Natural killer cell (primary cell): ENCODE measurements around the gene STK32C. TPM values are rescaled to one million over a fixed set of nuclear protein-coding genes. Genes with fewer than 3 reads are reported as not detected.

ENCODE experiments used
- ATAC-seq, 3 donors: fragments of 150-1000 bp in 2 of 3; fragments of 200-7000 bp in 1 of 3; cut with Tn5 transposase; 1 replicate in 1 of 3; 2 replicates in 2 of 3; pipeline ENCODE4 v1.10.0; 2021; ENCODE audit warnings: mild to moderate bottlenecking in 2 of 3, moderate library complexity in 2 of 3
- DNase-seq, 2 donors: peaks; one replicate each; pipeline versions ENCODE4 v3.0.0 to v3.0.0-alpha.2; 2013 to 2021; ENCODE audit warnings: mixed read lengths in 1 of 2
- H3K27ac ChIP-seq: one replicate; pipeline ENCODE4 v1.5.1; 2013; ENCODE audit warnings: mild to moderate bottlenecking, low read length
- H3K27me3 ChIP-seq: one replicate; pipeline ENCODE4 v1.6.1; 2013; ENCODE audit warnings: low read length; ENCODE audit not compliant: control insufficient read depth, insufficient read depth
- H3K36me3 ChIP-seq: one replicate; pipeline ENCODE4 v1.6.1; 2013; ENCODE audit warnings: low read length; ENCODE audit not compliant: control insufficient read depth, insufficient read depth
- H3K4me1 ChIP-seq: one replicate; pipeline ENCODE4 v1.6.1; 2013; ENCODE audit warnings: low read length; ENCODE audit not compliant: control insufficient read depth, insufficient read depth
- H3K4me3 ChIP-seq: one replicate; pipeline ENCODE4 v1.5.1; 2013; ENCODE audit warnings: low read length
- H3K9me3 ChIP-seq: one replicate; pipeline ENCODE4 v1.6.1; 2013; ENCODE audit warnings: low read length; ENCODE audit not compliant: control insufficient read depth, insufficient read depth
- H3K27ac Mint-ChIP-seq, 2 donors: one replicate each; pipeline ENCODE4 v1.8.0; 2022; ENCODE audit warnings: mild to moderate bottlenecking in 2 of 2, mixed read lengths in 2 of 2, moderate library complexity in 1 of 2
- H3K27me3 Mint-ChIP-seq, 2 donors: one replicate each; pipeline ENCODE4 v1.8.0; 2022; ENCODE audit warnings: low read depth in 2 of 2, mixed read lengths in 2 of 2
- H3K36me3 Mint-ChIP-seq: one replicate; pipeline ENCODE4 v1.8.0; 2022; ENCODE audit warnings: mixed read lengths
- H3K4me1 Mint-ChIP-seq, 2 donors: one replicate each; pipeline ENCODE4 v1.8.0; 2022; ENCODE audit warnings: mixed read lengths in 2 of 2
- H3K4me3 Mint-ChIP-seq: one replicate; pipeline ENCODE4 v1.8.0; 2022; ENCODE audit warnings: mild to moderate bottlenecking, moderate library complexity, mixed read lengths
- H3K9me3 Mint-ChIP-seq, 2 donors: one replicate each; pipeline ENCODE4 v1.8.0; 2022; ENCODE audit warnings: mixed read lengths in 2 of 2
- WGBS: methylation state at CpG from one replicate; pipeline ENCODE4 v1.1.7; 2013; ENCODE audit warnings: missing lambda C conversion rate; ENCODE audit not compliant: insufficient coverage; 5-methylcytosine and 5-hydroxymethylcytosine counted together
- intact Hi-C: fragments of 100-400 bp; cut with micrococcal nuclease; formaldehyde crosslinking; loops from one replicate; pipeline ENCODE4 v1.14.2; 2022
- total RNA-seq, 4 donors: library from RNA; stranded (reverse); fragments of 120-200 nt in 1 of 4; gene quantifications; one replicate each; pipeline versions ENCODE4 v1.2.3 to v1.2.4, GENCODE V29; 2013 to 2022
- TF ChIP-seq, protein P1 (sequence below): fragments of 200-600 bp; IDR thresholded peaks from one replicate; pipeline ENCODE4 v1.8.0; 2022; ENCODE audit warnings: antibody characterized with exemption

Gene STK32C
- total RNA-seq, 3 donors from 2014 or later (not counting 1 experiment from before 2014, with no cell fraction given), result 12.7 to 22.1 (median 17.9) TPM

DNA sequence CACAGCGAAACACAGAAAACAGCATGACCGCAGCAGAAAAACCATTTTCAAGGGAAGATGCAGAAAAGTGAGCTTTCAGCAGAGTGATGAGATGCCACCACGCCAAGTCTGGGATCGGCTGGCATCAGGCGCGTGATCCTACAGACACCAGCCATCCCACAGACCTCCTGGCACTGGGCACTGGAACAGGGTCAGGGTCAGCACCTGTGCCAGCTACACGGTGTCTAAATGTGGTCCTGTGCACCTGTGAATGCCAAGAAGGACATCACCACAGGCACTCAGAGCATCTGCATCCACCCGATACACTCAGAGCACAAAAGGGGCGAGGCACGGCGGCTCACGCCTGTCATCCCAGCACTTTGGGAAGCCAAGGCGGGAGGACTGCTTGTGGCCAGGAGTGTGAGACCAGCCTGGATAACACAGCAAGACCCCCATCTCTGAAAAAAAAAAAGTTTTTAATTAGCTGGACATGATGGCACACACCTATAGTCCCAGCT is 31.5 kb downstream of the STK32C start:
- no peaks in the 10 kb centered on the region for H3K9me3 Mint-ChIP-seq
- H3K4me3 Mint-ChIP-seq, result no peak overlapping the region
- WGBS, result 91% methylated on average over 13 of the region's 13 CpGs

DNA sequence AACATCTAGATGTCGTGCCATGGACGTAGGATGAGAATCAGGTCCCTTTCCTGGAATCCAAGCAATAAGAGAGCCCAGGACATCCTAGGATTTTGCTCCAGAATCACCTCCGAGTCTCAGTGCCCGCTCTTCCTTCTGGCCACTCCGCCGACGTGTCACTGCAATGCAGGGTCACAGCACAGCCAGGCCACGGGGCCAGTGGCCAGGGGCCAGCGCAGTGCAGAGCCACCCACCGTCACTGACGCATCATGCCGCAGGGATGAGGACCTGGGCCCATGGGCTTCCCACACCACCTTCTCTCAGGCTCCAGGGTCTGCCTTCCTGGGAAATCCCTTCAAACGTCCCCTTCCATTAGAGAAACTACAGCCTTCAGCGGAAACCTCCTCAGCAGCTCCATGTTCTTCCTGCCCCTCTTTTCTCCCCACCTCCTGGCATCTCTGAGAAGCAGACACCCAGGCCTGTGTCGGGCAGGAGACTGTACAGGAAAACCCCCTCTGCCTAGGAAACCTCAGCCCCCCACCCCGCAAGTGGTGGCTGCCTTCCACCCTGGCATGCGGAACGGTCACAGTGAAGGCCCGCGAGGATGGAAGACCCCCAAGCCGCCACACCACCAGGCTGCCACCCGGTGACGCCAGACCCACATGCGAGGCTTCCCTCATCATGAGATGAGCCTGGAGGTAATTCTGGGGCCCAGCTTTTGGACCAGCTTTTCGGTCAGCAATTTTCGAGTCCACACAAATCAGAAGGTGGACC is 32.1 kb downstream of the STK32C start:
- ATAC-seq (no peak), DNase-seq (no peak)
- H3K4me3 ChIP-seq, result no peak overlapping the region
- H3K4me1 Mint-ChIP-seq, result peaks cover 1 to 10% of the 10 kb centered on the region in 2 donors
- TF ChIP-seq, protein P1, sequence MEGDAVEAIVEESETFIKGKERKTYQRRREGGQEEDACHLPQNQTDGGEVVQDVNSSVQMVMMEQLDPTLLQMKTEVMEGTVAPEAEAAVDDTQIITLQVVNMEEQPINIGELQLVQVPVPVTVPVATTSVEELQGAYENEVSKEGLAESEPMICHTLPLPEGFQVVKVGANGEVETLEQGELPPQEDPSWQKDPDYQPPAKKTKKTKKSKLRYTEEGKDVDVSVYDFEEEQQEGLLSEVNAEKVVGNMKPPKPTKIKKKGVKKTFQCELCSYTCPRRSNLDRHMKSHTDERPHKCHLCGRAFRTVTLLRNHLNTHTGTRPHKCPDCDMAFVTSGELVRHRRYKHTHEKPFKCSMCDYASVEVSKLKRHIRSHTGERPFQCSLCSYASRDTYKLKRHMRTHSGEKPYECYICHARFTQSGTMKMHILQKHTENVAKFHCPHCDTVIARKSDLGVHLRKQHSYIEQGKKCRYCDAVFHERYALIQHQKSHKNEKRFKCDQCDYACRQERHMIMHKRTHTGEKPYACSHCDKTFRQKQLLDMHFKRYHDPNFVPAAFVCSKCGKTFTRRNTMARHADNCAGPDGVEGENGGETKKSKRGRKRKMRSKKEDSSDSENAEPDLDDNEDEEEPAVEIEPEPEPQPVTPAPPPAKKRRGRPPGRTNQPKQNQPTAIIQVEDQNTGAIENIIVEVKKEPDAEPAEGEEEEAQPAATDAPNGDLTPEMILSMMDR, result no peak
- no peaks in the 10 kb centered on the region for H3K4me1 ChIP-seq
- H3K27ac ChIP-seq, result no peak overlapping the region
- no peaks in the 10 kb centered on the region for H3K36me3 ChIP-seq
- no peak overlapping the region for H3K4me3 Mint-ChIP-seq
- H3K9me3 Mint-ChIP-seq, result no peaks in the 10 kb centered on the region
- no peaks in the 10 kb centered on the region for H3K27me3 Mint-ChIP-seq
- H3K27ac Mint-ChIP-seq, result no peak overlapping the region
- H3K9me3 ChIP-seq, result no peaks in the 10 kb centered on the region
- WGBS, result 92% methylated on average over 26 of the region's 26 CpGs
- intact Hi-C loops, result no loop called here
- no peaks in the 10 kb centered on the region for H3K27me3 ChIP-seq
- H3K36me3 Mint-ChIP-seq, result no peaks in the 10 kb centered on the region

More for the DNA sequence above, 31.5 kb downstream of the STK32C start:
- no peaks in the 10 kb centered on the region for H3K27me3 ChIP-seq
- Mint-ChIP-seq H3K36me3 (no peaks in the 10 kb centered on the region), H3K4me1 (peaks cover 7 to 16% of the 10 kb centered on the region in 2 donors), H3K27me3 (no peaks in the 10 kb centered on the region), H3K27ac (no peak overlapping the region)
- no peaks in the 10 kb centered on the region for H3K36me3 ChIP-seq
- no peaks in the 10 kb centered on the region for H3K4me1 ChIP-seq
- H3K27ac ChIP-seq, result no peak overlapping the region
- no peaks in the 10 kb centered on the region for H3K9me3 ChIP-seq
- ATAC-seq (no peak), DNase-seq (no peak)
- TF ChIP-seq, protein P1, result no peak
- intact Hi-C loops, result no loop called here
- H3K4me3 ChIP-seq, result no peak overlapping the region

DNA sequence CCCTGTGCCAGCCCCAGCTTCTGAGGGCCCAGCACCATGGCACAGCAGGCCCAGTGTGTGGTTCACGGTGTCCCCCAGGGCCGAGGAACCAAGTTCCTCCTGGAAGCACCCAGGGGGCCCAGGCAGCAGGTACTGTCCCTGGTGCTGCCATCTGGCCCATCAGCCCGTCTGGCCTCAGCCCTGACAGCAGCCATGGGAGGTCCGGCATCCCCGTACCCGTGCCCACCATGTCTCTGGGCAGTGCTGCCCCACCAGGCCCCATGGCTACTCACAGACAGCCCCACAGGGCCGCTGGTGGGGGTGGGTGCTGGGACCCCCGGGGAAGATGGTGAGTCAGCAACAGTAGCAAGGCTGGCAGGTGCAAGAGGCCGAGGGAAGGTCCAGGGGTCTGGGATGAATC is 32.8 kb downstream of the STK32C start:
- no peak overlapping the region for H3K27ac Mint-ChIP-seq
- no peaks in the 10 kb centered on the region for H3K36me3 ChIP-seq
- intact Hi-C loops, result no loop called here
- H3K4me1 ChIP-seq, result no peaks in the 10 kb centered on the region
- no peaks in the 10 kb centered on the region for H3K9me3 Mint-ChIP-seq
- DNase-seq, result no peak
- no peaks in the 10 kb centered on the region for H3K36me3 Mint-ChIP-seq
- no peak overlapping the region for H3K4me3 ChIP-seq
- TF ChIP-seq, protein P1, result no peak
- H3K27ac ChIP-seq, result no peak overlapping the region
- no peak for ATAC-seq
- no peaks in the 10 kb centered on the region for H3K27me3 ChIP-seq
- H3K9me3 ChIP-seq, result no peaks in the 10 kb centered on the region
- H3K4me3 Mint-ChIP-seq, result no peak overlapping the region
- peaks cover 0 to 4% of the 10 kb centered on the region in 2 donors for H3K4me1 Mint-ChIP-seq
- 85% methylated on average over 9 of the region's 9 CpGs for WGBS
- no peaks in the 10 kb centered on the region for H3K27me3 Mint-ChIP-seq
